Stimulated activated naive B cell treated with anti-CD40 and anti-IgM and Interleukin-4, amounts not matched to agents 10 μg/mL and 1 μg/mL and 100 μg/mL, for 72 hours (primary cell): ENCODE measurements around the gene PTPRN2.

Experiments
- ATAC-seq, 2 donors: fragments of 150-1000 bp; cut with Tn5 transposase; replicated peaks; 2 replicates each; pipeline ENCODE4 v1.10.0; 2021; ENCODE audit warnings: moderate library complexity in 1 of 2
- DNase-seq: peaks from one replicate; pipeline ENCODE4 v3.0.0; 2021
- H3K27ac Mint-ChIP-seq: one replicate; pipeline ENCODE4 v1.8.0; 2022; ENCODE audit warnings: mild to moderate bottlenecking, mixed read lengths
- H3K27me3 Mint-ChIP-seq, 2 donors: one replicate each; pipeline ENCODE4 v1.8.0; 2022; ENCODE audit warnings: mixed read lengths in 2 of 2
- H3K36me3 Mint-ChIP-seq, 2 donors: one replicate each; pipeline ENCODE4 v1.8.0; 2022; ENCODE audit warnings: mixed read lengths in 2 of 2, mild to moderate bottlenecking in 1 of 2
- H3K4me1 Mint-ChIP-seq, 2 donors: one replicate each; pipeline ENCODE4 v1.8.0; 2022; ENCODE audit warnings: mixed read lengths in 2 of 2, mild to moderate bottlenecking in 1 of 2
- H3K4me3 Mint-ChIP-seq, 2 donors: one replicate each; pipeline ENCODE4 v1.8.0; 2022; ENCODE audit warnings: mild to moderate bottlenecking in 2 of 2, mixed read lengths in 2 of 2, moderate library complexity in 1 of 2
- H3K9me3 Mint-ChIP-seq, 2 donors: one replicate each; pipeline ENCODE4 v1.8.0; 2022; ENCODE audit warnings: mixed read lengths in 2 of 2, mild to moderate bottlenecking in 1 of 2

Gene PTPRN2

GRCh38 chr7:158129037-158130022, 458.3 kb downstream of the PTPRN2 start:
- no peak overlapping the region for H3K27ac Mint-ChIP-seq
- ATAC-seq (no peak), DNase-seq (no peak)
- H3K9me3 Mint-ChIP-seq = peaks cover 4 to 9% of the 10 kb centered on the region in 2 donors
- H3K4me3 Mint-ChIP-seq = no peak overlapping the region
- no peaks in the 10 kb centered on the region for H3K4me1 Mint-ChIP-seq
- H3K27me3 Mint-ChIP-seq = no peaks in the 10 kb centered on the region
- peaks cover 0 to 4% of the 10 kb centered on the region in 2 donors for H3K36me3 Mint-ChIP-seq

GRCh38 chr7:158128572-158128971, 459.1 kb downstream of the PTPRN2 start:
- peaks cover 0 to 5% of the 10 kb centered on the region in 2 donors for H3K36me3 Mint-ChIP-seq
- no peak overlapping the region for H3K4me3 Mint-ChIP-seq
- ATAC-seq (no peak), DNase-seq (no peak)
- H3K4me1 Mint-ChIP-seq = no peaks in the 10 kb centered on the region
- peaks cover 4 to 9% of the 10 kb centered on the region in 2 donors for H3K9me3 Mint-ChIP-seq
- H3K27me3 Mint-ChIP-seq = no peaks in the 10 kb centered on the region
- no peak overlapping the region for H3K27ac Mint-ChIP-seq

GRCh38 chr7:158127241-158127640, 460.4 kb downstream of the PTPRN2 start:
- H3K4me3 Mint-ChIP-seq = no peak overlapping the region
- DNase-seq (no peak), ATAC-seq (no peak)
- H3K4me1 Mint-ChIP-seq = no peaks in the 10 kb centered on the region
- no peak overlapping the region for H3K27ac Mint-ChIP-seq
- H3K9me3 Mint-ChIP-seq = peaks cover 4 to 11% of the 10 kb centered on the region in 2 donors
- H3K27me3 Mint-ChIP-seq = no peaks in the 10 kb centered on the region
- peaks cover 0 to 5% of the 10 kb centered on the region in 2 donors for H3K36me3 Mint-ChIP-seq

GRCh38 chr7:158126661-158127060, 461.0 kb downstream of the PTPRN2 start:
- Mint-ChIP-seq H3K27ac (no peak overlapping the region), H3K4me1 (no peaks in the 10 kb centered on the region), H3K36me3 (peaks cover 0 to 5% of the 10 kb centered on the region in 2 donors), H3K9me3 (peaks cover 4 to 13% of the 10 kb centered on the region in 2 donors), H3K27me3 (no peaks in the 10 kb centered on the region), H3K4me3 (no peak overlapping the region)
- DNase-seq (no peak), ATAC-seq (no peak)

- Mint-ChIP-seq H3K4me3 (no peak overlapping the region), H3K27me3 (no peaks in the 10 kb centered on the region), H3K36me3 (peaks cover 0 to 5% of the 10 kb centered on the region in 2 donors), H3K4me1 (no peaks in the 10 kb centered on the region), H3K27ac (no peak overlapping the region), H3K9me3 (peaks cover 4 to 17% of the 10 kb centered on the region in 2 donors)
- ATAC-seq (no peak), DNase-seq (no peak)
These were observed 461.9 kb downstream of the PTPRN2 start for GRCh38 chr7:158125721-158126120.

GRCh38 chr7:158125091-158125490, 462.5 kb downstream of the PTPRN2 start:
- Mint-ChIP-seq H3K27ac (no peak overlapping the region), H3K4me3 (no peak overlapping the region), H3K27me3 (no peaks in the 10 kb centered on the region), H3K9me3 (peaks cover 5 to 17% of the 10 kb centered on the region in 2 donors), H3K4me1 (no peaks in the 10 kb centered on the region), H3K36me3 (peaks cover 0 to 5% of the 10 kb centered on the region in 2 donors)
- DNase-seq (no peak), ATAC-seq (no peak)

GRCh38 chr7:158124671-158125079, 462.9 kb downstream of the PTPRN2 start:
- peaks cover 0 to 5% of the 10 kb centered on the region in 2 donors for H3K36me3 Mint-ChIP-seq
- H3K27me3 Mint-ChIP-seq = no peaks in the 10 kb centered on the region
- H3K27ac Mint-ChIP-seq = no peak overlapping the region
- H3K9me3 Mint-ChIP-seq = peaks cover 9 to 18% of the 10 kb centered on the region in 2 donors
- H3K4me3 Mint-ChIP-seq = no peak overlapping the region
- ATAC-seq = no peak
- no peaks in the 10 kb centered on the region for H3K4me1 Mint-ChIP-seq
- no peak for DNase-seq

- H3K4me3 Mint-ChIP-seq = no peak overlapping the region
- peaks cover 15 to 23% of the 10 kb centered on the region in 2 donors for H3K9me3 Mint-ChIP-seq
- H3K27me3 Mint-ChIP-seq = no peaks in the 10 kb centered on the region
- DNase-seq (no peak), ATAC-seq (no peak)
- H3K27ac Mint-ChIP-seq = no peak overlapping the region
- no peaks in the 10 kb centered on the region for H3K4me1 Mint-ChIP-seq
- H3K36me3 Mint-ChIP-seq = peaks cover 0 to 5% of the 10 kb centered on the region in 2 donors
These were observed 463.9 kb downstream of the PTPRN2 start for GRCh38 chr7:158123753-158124152.

- DNase-seq (no peak), ATAC-seq (no peak)
- Mint-ChIP-seq H3K4me1 (no peaks in the 10 kb centered on the region), H3K27me3 (no peaks in the 10 kb centered on the region), H3K27ac (no peak overlapping the region), H3K36me3 (peaks cover 0 to 5% of the 10 kb centered on the region in 2 donors), H3K9me3 (peaks cover 15 to 25% of the 10 kb centered on the region in 2 donors), H3K4me3 (no peak overlapping the region)
These were observed 464.4 kb downstream of the PTPRN2 start for GRCh38 chr7:158123214-158123613.

- H3K4me1 Mint-ChIP-seq = no peaks in the 10 kb centered on the region
- H3K27ac Mint-ChIP-seq = no peak overlapping the region
- ATAC-seq (no peak), DNase-seq (no peak)
- no peaks in the 10 kb centered on the region for H3K27me3 Mint-ChIP-seq
- no peak overlapping the region for H3K4me3 Mint-ChIP-seq
- H3K9me3 Mint-ChIP-seq = peaks cover 25 to 33% of the 10 kb centered on the region in 2 donors
- H3K36me3 Mint-ChIP-seq = peaks cover 0 to 5% of the 10 kb centered on the region in 2 donors
These were observed 466.1 kb downstream of the PTPRN2 start for GRCh38 chr7:158121441-158122045.

GRCh38 chr7:158120716-158121115, 466.9 kb downstream of the PTPRN2 start:
- no peak for DNase-seq
- Mint-ChIP-seq H3K27me3 (no peaks in the 10 kb centered on the region), H3K4me1 (no peaks in the 10 kb centered on the region), H3K9me3 (peaks cover 27 to 34% of the 10 kb centered on the region in 2 donors), H3K36me3 (peaks cover 0 to 5% of the 10 kb centered on the region in 2 donors), H3K4me3 (no peak overlapping the region), H3K27ac (no peak overlapping the region)
- ATAC-seq = no peak

GRCh38 chr7:158120316-158120715, 467.3 kb downstream of the PTPRN2 start:
- no peak overlapping the region for H3K4me3 Mint-ChIP-seq
- peaks cover 27 to 33% of the 10 kb centered on the region in 2 donors for H3K9me3 Mint-ChIP-seq
- DNase-seq = no peak
- H3K36me3 Mint-ChIP-seq = peaks cover 0 to 5% of the 10 kb centered on the region in 2 donors
- no peaks in the 10 kb centered on the region for H3K27me3 Mint-ChIP-seq
- ATAC-seq = no peak
- H3K27ac Mint-ChIP-seq = no peak overlapping the region
- H3K4me1 Mint-ChIP-seq = no peaks in the 10 kb centered on the region

- Mint-ChIP-seq H3K27ac (no peak overlapping the region), H3K36me3 (no peaks in the 10 kb centered on the region), H3K27me3 (no peaks in the 10 kb centered on the region), H3K4me3 (no peak overlapping the region), H3K9me3 (peaks cover 42% of the 10 kb centered on the region in 2 donors), H3K4me1 (no peaks in the 10 kb centered on the region)
- no peak for ATAC-seq
- no peak for DNase-seq
These were observed 470.0 kb downstream of the PTPRN2 start for GRCh38 chr7:158117341-158118222.

GRCh38 chr7:158116235-158116634, 471.4 kb downstream of the PTPRN2 start:
- no peaks in the 10 kb centered on the region for H3K4me1 Mint-ChIP-seq
- H3K4me3 Mint-ChIP-seq = no peak overlapping the region
- DNase-seq (no peak), ATAC-seq (no peak)
- peaks cover 40 to 42% of the 10 kb centered on the region in 2 donors for H3K9me3 Mint-ChIP-seq
- H3K27ac Mint-ChIP-seq = no peak overlapping the region
- no peaks in the 10 kb centered on the region for H3K27me3 Mint-ChIP-seq
- H3K36me3 Mint-ChIP-seq = no peaks in the 10 kb centered on the region
